Prostate gland (tissue), 2 donors: ENCODE results near the gene ITGA6.

Experiments
- POLR2A ChIP-seq: fragments of 450-650 bp; IDR thresholded peaks from one replicate; pipeline ENCODE4 v1.6.1; 2016; ENCODE audit warnings: antibody characterized with exemption, mild to moderate bottlenecking
- POLR2AphosphoS5 ChIP-seq: sonication (generic); formaldehyde crosslinking; IDR thresholded peaks from one replicate; pipeline ENCODE4 v1.6.1; 2017; ENCODE audit warnings: antibody characterized with exemption
- TF ChIP-seq, protein P1 (sequence below), 4 experiments: fragments of 200-600 bp in 2 of 4; fragments of 450-650 bp in 2 of 4; sonication (generic) in 2 of 4; IDR thresholded peaks; 1 replicate in 3 of 4; 2 replicates in 1 of 4; pipeline ENCODE4 v1.5.1; 2016 to 2019; ENCODE audit warnings: antibody characterized with exemption in 4 of 4, mild to moderate bottlenecking in 2 of 4, moderate library complexity in 2 of 4

- TF ChIP-seq, protein P1, sequence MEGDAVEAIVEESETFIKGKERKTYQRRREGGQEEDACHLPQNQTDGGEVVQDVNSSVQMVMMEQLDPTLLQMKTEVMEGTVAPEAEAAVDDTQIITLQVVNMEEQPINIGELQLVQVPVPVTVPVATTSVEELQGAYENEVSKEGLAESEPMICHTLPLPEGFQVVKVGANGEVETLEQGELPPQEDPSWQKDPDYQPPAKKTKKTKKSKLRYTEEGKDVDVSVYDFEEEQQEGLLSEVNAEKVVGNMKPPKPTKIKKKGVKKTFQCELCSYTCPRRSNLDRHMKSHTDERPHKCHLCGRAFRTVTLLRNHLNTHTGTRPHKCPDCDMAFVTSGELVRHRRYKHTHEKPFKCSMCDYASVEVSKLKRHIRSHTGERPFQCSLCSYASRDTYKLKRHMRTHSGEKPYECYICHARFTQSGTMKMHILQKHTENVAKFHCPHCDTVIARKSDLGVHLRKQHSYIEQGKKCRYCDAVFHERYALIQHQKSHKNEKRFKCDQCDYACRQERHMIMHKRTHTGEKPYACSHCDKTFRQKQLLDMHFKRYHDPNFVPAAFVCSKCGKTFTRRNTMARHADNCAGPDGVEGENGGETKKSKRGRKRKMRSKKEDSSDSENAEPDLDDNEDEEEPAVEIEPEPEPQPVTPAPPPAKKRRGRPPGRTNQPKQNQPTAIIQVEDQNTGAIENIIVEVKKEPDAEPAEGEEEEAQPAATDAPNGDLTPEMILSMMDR (IDR thresholded peaks at IDR 0.05) = no peak
- TF ChIP-seq POLR2A (no peak), POLR2AphosphoS5 (no peak)
Observed at GRCh38 chr2:172434821-172435605, 7.6 kb downstream of the ITGA6 start.
